HepG2 (cell line): ENCODE results near the gene C5orf58. TPM values are rescaled to one million over a fixed set of nuclear protein-coding genes. Genes with fewer than 3 reads are reported as not detected.

Experiments
- ATAC-seq: fragments of 200-7000 bp; cut with Tn5 transposase; 3 replicates; pipeline ENCODE4 v1.9.1; 2020; ENCODE audit warnings: mild to moderate bottlenecking, moderate library complexity
- BruUV-seq: library from RNA; stranded (reverse); fragments of 400-500 nt; replicated peaks from 2 replicates; lab custom pipeline; 2021; lab: Mats Ljungman, UMichigan
- CTCF ChIA-PET: fragments of 300-600 bp; formaldehyde crosslinking; extraction: SDS; loops from one replicate; lab custom pipeline; 2021; ENCODE audit warnings: low total read pairs, inconsistent platforms, low intra/inter-chr PET ratio; lab: Yijun Ruan, JAX
- POLR2A ChIA-PET: fragments of 350-600 bp; sonication (Branson Sonifier 250); formaldehyde crosslinking; loops from one replicate; lab custom pipeline; 2020; ENCODE audit warnings: antibody characterized with exemption, inconsistent platforms; lab: Yijun Ruan, JAX
- DNase-seq: peaks from one replicate; pipeline ENCODE4 v3.0.0-alpha.2; 2015; ENCODE audit warnings: low spot score
- FAIRE-seq: peaks from 3 replicates; lab custom pipeline; 2011; peaks lifted over from hg19 to GRCh38; lab: Jason Lieb, UNC
- H2AFZ ChIP-seq: one replicate; pipeline ENCODE4 v1.6.1; 2011; ENCODE audit warnings: low read length, inconsistent platforms
- H3K27ac ChIP-seq: fragments of 300-600 bp; 3 replicates; pipeline ENCODE4 v1.8.0; 2011; ENCODE audit warnings: mixed run types, mild to moderate bottlenecking, mixed read lengths, low read length, inconsistent platforms; ENCODE audit not compliant: insufficient read depth; ENCODE audit errors: extremely low read length
- H3K27me3 ChIP-seq, 2 experiments: fragments of 200-600 bp in 1 of 2; 2 replicates in 1 of 2; 3 replicates in 1 of 2; pipeline versions ENCODE4 v1.6.0 to v1.8.0; 2011; ENCODE audit warnings: low read length in 2 of 2, mild to moderate bottlenecking in 2 of 2, moderate library complexity in 2 of 2, inconsistent platforms in 1 of 2; ENCODE audit not compliant: insufficient read depth in 2 of 2, control insufficient read depth in 1 of 2
- H3K36me3 ChIP-seq, 2 experiments: fragments of 200-600 bp in 1 of 2; replicated peaks in 1 of 2; 2 replicates in 1 of 2; 3 replicates in 1 of 2; pipeline versions ENCODE4 v1.5.1 to v1.8.0; 2011; ENCODE audit warnings: low read length in 2 of 2, inconsistent platforms in 1 of 2; ENCODE audit not compliant: insufficient read depth in 2 of 2, control insufficient read depth in 1 of 2
- H3K4me1 ChIP-seq: 2 replicates; pipeline ENCODE4 v1.5.1; 2012; ENCODE audit warnings: low read length, inconsistent platforms; ENCODE audit not compliant: insufficient read depth
- H3K4me2 ChIP-seq: 2 replicates; pipeline ENCODE4 v1.6.0; 2011; ENCODE audit warnings: low read depth, low read length, inconsistent platforms
- H3K4me3 ChIP-seq, 3 experiments: fragments of 200-600 bp in 1 of 3; sonication (generic), shearing (Covaris generic) in 1 of 3; replicated peaks in 1 of 3; 2 replicates each; pipeline ENCODE4 v1.5.1; 2011 to 2016; ENCODE audit warnings: low read length in 3 of 3, inconsistent platforms in 2 of 3, low read depth in 2 of 3, mild to moderate bottlenecking in 2 of 3, control low read depth in 1 of 3, mixed read lengths in 1 of 3; ENCODE audit not compliant: insufficient read depth in 1 of 3
- H3K79me2 ChIP-seq: one replicate; pipeline ENCODE4 v1.6.1; 2011; ENCODE audit warnings: low read length, inconsistent platforms; ENCODE audit not compliant: insufficient read depth
- H3K9ac ChIP-seq: 2 replicates; pipeline ENCODE4 v1.6.0; 2011; ENCODE audit warnings: mild to moderate bottlenecking, low read depth, low read length, inconsistent platforms; ENCODE audit not compliant: insufficient read depth
- H3K9me3 ChIP-seq: 2 replicates; pipeline ENCODE4 v1.5.1; 2012; ENCODE audit warnings: mild to moderate bottlenecking, low read length
- H4K20me1 ChIP-seq: 2 replicates; pipeline ENCODE4 v1.6.0; 2011; ENCODE audit warnings: inconsistent platforms, mild to moderate bottlenecking, low read length, moderate library complexity; ENCODE audit not compliant: insufficient read depth
- ELF3 ChIP-seq: IDR thresholded peaks from 2 replicates; pipeline ENCODE4 v1.6.1; 2016; ENCODE audit warnings: missing genetic modification reagents, missing compliant biosample characterization
- HMG20B ChIP-seq: conservative IDR thresholded peaks from 2 replicates; pipeline ENCODE4 v1.6.1; 2016; ENCODE audit warnings: missing genetic modification reagents, missing compliant biosample characterization
- HNRNPL ChIP-seq: fragments of 200-400 bp; formaldehyde crosslinking; IDR thresholded peaks from 2 replicates; pipeline ENCODE4 v1.6.1; 2017; ENCODE audit warnings: mild to moderate bottlenecking, low read depth, low read length
- RBAK ChIP-seq: sonication (generic); formaldehyde crosslinking; IDR thresholded peaks from 2 replicates; pipeline ENCODE4 v1.5.1; 2020; ENCODE audit warnings: mild to moderate bottlenecking, missing genetic modification reagents
- RFX1 ChIP-seq: fragments of 450-650 bp; IDR thresholded peaks from 2 replicates; pipeline ENCODE4 v1.6.1; 2017
- RFX5 ChIP-seq: IDR thresholded peaks from 2 replicates; pipeline ENCODE4 v1.6.1; 2011; ENCODE audit warnings: low read depth, low read length, improper control_type of control experiment
- SP1 ChIP-seq, 2 experiments: fragments of 450-650 bp in 1 of 2; sonication (generic) in 1 of 2; formaldehyde crosslinking in 1 of 2; IDR thresholded peaks; 2 replicates each; pipeline versions ENCODE4 v1.4.0 to v1.6.1; 2016 to 2020; ENCODE audit warnings: missing genetic modification reagents in 1 of 2
- ZNF33B ChIP-seq: sonication (generic); formaldehyde crosslinking; IDR thresholded peaks from 2 replicates; pipeline ENCODE4 v1.5.1; 2020; ENCODE audit warnings: mild to moderate bottlenecking, missing genetic modification reagents
- ZNF414 ChIP-seq: sonication (generic); formaldehyde crosslinking; IDR thresholded peaks from 2 replicates; pipeline ENCODE4 v1.5.0; 2020; ENCODE audit warnings: missing genetic modification reagents
- ZNF513 ChIP-seq: sonication (generic); formaldehyde crosslinking; conservative IDR thresholded peaks from 2 replicates; pipeline ENCODE4 v1.5.0; 2020; ENCODE audit warnings: missing genetic modification reagents
- ZNF816 ChIP-seq: sonication (generic); formaldehyde crosslinking; IDR thresholded peaks from 2 replicates; pipeline ENCODE4 v1.8.0; 2022; ENCODE audit warnings: missing genetic modification reagents, mild to moderate bottlenecking, borderline replicate concordance
- WGBS: methylation state at CpG from one replicate; pipeline ENCODE4 v1.1.6; 2017; ENCODE audit warnings: low lambda C conversion rate; 5-methylcytosine and 5-hydroxymethylcytosine counted together
- in situ Hi-C: cut with HindIII; loops from 2 replicates; pipeline ENCODE4 v1.10.0; 2017; ENCODE audit warnings: low pct_unique_long_range_greater_than_20kb; ENCODE audit not compliant: extremely low pct_ligation_motif_present
- intact Hi-C: fragments of 100-400 bp; cut with micrococcal nuclease; formaldehyde crosslinking; loops from one replicate; pipeline ENCODE4 v1.10.0; 2022; ENCODE audit not compliant: unreplicated experiment
- polyA plus RNA-seq, 8 experiments: library from polyadenylated mRNA; depleted of rRNA in 3 of 8; stranded (reverse) in 7 of 8; unstranded in 1 of 8; fragments of >200 nt; fragmentation: Illumina TruSeq in 4 of 8; extraction: Trizol in 4 of 8; gene quantifications; 2 replicates each; pipeline versions ENCODE4 v1.2.1 to v1.2.3, GENCODE V29; 2011 to 2016; ENCODE audit warnings: low read depth in 4 of 8, missing spikeins in 1 of 8, mixed read lengths in 1 of 8; ENCODE audit not compliant: insufficient read depth in 1 of 8
- total RNA-seq, 5 experiments: library from RNA; depleted of rRNA; stranded (reverse); fragments of >200 nt; fragmentation: Illumina TruSeq; extraction: Trizol; gene quantifications; 2 replicates each; pipeline ENCODE4 v1.2.3, GENCODE V29; 2016; ENCODE audit warnings: low read depth in 1 of 5

C5orf58 gene
- total and polyA plus RNA-seq, 2 of the 13 experiments (the other 11 are each of a cell fraction or from before 2014, with no cell fraction given), result not detected

- DNase-seq, result no peak
- ATAC-seq, result no peak
- CTCF ChIA-PET, result no interaction called here
- H3K36me3 ChIP-seq, result no peaks in the 10 kb centered on the region
- no peaks in the 10 kb centered on the region for H4K20me1 ChIP-seq
- no TSS peak for BruUV-seq
- under 1% methylated on average over 3 of the region's 3 CpGs for WGBS
- H3K27ac ChIP-seq, result no peak overlapping the region
- no peaks in the 10 kb centered on the region for H3K9me3 ChIP-seq
- no peaks in the 10 kb centered on the region for H3K79me2 ChIP-seq
- H2AFZ ChIP-seq, result no peak overlapping the region
- in situ Hi-C loops, result no loop called here
- H3K4me3 ChIP-seq, result no peak overlapping the region
- no peak overlapping the region for H3K4me2 ChIP-seq
- no peak overlapping the region for H3K9ac ChIP-seq
- TF ChIP-seq ELF3 (CRISPR knock-in tag) (no peak), HMG20B (CRISPR knock-in tag) (no peak), RBAK (no peak), ZNF816 (CRISPR knock-in tag) (no peak)
- TF ChIP-seq, all 625 proteins: peak for 0
- intact Hi-C loops, result no loop called here
- Histone ChIP-seq H3K4me1 (no peaks in the 10 kb centered on the region), H3K27me3 (no peaks in the 10 kb centered on the region; a peak in 1 of 5 replicates)
- POLR2A ChIA-PET, result no interaction called here
- FAIRE-seq, result no peak
Measured at GRCh38 chr5:170250810-170251317, 18.1 kb downstream of the C5orf58 start.

- H3K4me1 ChIP-seq, result no peaks in the 10 kb centered on the region
- no peak overlapping the region for H2AFZ ChIP-seq
- H3K27me3 ChIP-seq, result no peaks in the 10 kb centered on the region; a peak in 1 of 5 replicates
- ChIA-PET POLR2A (no interaction called here), CTCF (no interaction called here)
- FAIRE-seq (no peak), ATAC-seq (no peak), DNase-seq (no peak)
- H3K4me2 ChIP-seq, result no peak overlapping the region
- H3K79me2 ChIP-seq, result no peaks in the 10 kb centered on the region
- in situ Hi-C loops (no loop called here), intact Hi-C loops (no loop called here)
- 0% methylated on average over 2 of the region's 2 CpGs for WGBS
- H3K4me3 ChIP-seq, result no peak overlapping the region
- H3K36me3 ChIP-seq, result no peaks in the 10 kb centered on the region
- no peak overlapping the region for H3K27ac ChIP-seq
- no TSS peak for BruUV-seq
- H4K20me1 ChIP-seq, result no peaks in the 10 kb centered on the region
- no peaks in the 10 kb centered on the region for H3K9me3 ChIP-seq
- H3K9ac ChIP-seq, result no peak overlapping the region
- TF ChIP-seq RFX5, result no peak
- no peak for TF ChIP-seq HNRNPL
- no peak for TF ChIP-seq ZNF33B (CRISPR knock-in tag)
- TF ChIP-seq SP1 (IDR thresholded peaks at IDR 0.05), result no peak
- TF ChIP-seq SP1 (CRISPR knock-in tag; IDR thresholded peaks at IDR 0.05), result no peak
- no peak for TF ChIP-seq ZNF513
- no peak for TF ChIP-seq RFX1
- no peak for TF ChIP-seq ZNF414 (CRISPR knock-in tag)
Measured at GRCh38 chr5:170251462-170251861, 18.7 kb downstream of the C5orf58 start.
